GM19099 (cell line): ENCODE data around the gene GAPVD1.

ENCODE experiments used
- POLR2A ChIP-seq: IDR thresholded peaks from 3 replicates; pipeline ENCODE4 v1.6.1; 2011; ENCODE audit warnings: low read depth; ENCODE audit not compliant: insufficient read length; ENCODE audit errors: extremely low read depth

GAPVD1 gene

DNA sequence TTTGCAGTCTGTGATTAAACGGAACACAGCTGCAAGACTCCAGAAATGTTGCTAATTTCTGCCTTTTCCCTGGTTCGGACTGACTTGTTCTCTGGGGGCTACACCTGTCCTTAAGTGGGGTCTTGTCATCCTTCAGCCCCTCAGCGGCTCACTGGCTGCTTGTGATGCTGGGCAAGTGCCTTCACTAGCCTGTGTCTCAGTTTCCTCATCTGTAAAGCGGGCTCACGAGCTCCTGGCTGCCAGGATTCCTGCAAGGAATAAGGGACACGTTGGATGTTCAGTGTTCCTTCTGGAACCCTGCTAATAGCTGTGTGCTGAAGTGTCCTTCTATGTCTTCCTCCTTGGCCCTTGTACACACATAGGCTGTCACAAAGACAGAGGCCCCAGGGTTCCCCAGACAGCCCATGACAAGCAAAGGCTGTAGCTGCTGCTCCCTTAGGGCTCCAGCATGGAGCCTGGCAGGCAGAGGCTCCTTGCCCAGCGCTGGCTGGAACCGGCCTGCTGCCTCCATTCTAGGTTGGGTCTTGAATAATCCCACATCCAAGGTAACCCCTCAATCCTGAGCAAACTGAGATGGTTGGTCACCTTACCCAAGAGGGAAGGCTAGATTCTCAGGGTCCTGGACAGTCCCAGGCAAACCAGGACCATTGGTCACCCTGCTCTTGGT is 116.1 kb downstream of the GAPVD1 start:
- no peak for TF ChIP-seq POLR2A

DNA sequence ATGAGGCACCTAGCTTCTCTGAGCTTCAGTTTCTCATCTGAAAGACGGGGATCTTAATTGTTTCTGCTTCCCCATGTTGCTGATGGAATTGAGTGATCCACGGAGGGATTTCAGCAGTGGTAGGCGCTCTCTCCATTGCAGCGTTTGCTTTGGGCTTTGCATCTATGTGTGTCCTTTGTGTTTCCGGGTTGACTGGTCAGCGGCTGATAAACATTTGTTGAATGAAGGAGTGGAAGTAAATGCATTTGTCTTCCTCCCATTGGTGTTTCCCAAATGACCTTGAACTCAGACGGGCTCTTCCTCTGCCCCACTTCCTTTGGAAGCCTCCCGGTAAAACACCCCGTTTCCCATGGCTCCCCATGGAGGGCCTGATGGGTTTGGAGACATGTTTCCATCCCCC is 117.2 kb downstream of the GAPVD1 start:
- no peak for TF ChIP-seq POLR2A

- TF ChIP-seq POLR2A = no peak
Observed at GRCh38 chr9:125379208-125379607, 117.6 kb downstream of the GAPVD1 start.

DNA sequence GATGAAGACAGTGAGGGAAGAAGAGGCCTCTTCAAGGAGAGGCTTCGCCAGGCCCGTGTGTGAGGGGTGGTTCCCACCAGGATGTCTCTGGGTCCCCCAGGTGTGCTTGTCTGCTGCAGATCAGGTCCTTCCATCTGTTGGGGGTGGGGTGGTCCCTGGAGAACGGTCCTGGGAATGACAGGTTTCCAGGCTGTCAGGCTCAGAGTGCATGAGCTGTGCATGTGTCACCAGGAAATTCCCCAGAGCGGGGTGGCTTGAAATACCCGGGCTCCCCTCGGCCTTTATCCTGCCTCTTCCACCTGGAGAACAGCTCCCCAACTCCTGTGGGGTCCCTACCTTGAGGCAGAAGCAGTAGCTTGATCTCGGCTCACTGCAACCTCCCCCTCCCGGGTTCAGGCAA is 118.8 kb downstream of the GAPVD1 start:
- TF ChIP-seq POLR2A = no peak

GRCh38 chr9:125387861-125388524 is 126.4 kb downstream of the GAPVD1 start:
- TF ChIP-seq POLR2A = no peak

DNA sequence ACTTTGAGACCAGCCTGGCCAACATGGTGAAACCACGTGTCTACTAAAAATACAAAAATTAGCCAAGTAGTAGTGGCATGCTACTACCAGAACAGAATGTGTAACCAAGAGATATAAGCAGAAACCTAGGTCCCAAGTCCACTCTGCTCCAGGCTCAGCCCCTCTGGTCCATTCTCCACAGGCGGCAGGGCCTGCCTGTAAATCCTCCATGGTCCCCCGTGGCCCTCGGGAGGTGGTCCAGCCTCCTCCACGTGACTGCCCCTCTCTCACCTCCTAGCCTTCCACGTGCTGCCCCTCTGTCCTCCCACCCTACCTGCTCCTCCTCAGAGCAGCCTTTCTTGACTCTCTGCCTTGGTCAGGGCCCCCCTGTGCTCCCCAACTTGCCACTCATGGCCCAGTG is 127.4 kb downstream of the GAPVD1 start:
- no peak for TF ChIP-seq POLR2A

DNA sequence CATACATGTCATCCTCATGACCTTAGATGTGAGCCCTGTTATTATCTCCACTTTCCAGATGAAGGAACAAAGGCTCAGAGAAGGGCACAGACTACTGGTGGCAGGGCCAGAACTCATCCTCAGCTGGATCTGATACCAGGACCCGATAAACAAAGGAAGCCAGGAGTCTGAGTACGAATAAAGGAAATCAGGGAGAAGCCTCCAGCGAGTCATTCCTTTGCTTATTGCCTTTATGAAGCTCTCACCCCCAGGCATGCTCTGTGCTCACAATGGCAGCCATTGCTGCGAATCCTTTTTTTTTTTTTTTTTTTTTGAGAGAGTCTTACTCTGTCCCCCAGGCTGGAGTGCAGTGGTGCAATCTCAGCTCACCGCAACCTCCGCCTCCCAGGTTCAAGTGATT is 130.1 kb downstream of the GAPVD1 start:
- TF ChIP-seq POLR2A = no peak

DNA sequence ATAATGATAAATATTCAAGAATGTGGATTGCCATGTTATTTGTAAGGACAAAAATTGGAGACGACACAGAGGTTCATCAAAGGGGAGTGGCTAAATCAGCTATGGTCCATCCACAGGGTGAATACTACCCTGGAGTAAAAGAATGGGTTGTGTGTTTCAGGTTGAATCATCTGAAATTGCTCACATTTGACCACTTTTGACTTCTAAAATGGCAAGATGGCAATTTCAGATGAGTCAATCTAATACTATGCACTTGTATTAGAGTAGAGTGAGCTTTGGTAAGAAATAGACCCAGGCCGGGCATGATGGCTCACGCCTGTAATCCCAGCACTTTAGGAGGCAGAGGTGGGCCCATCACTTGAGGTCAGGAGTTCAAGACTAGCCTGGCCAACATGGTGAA is 131.8 kb downstream of the GAPVD1 start:
- no peak for TF ChIP-seq POLR2A

- TF ChIP-seq POLR2A = no peak
Observed at GRCh38 chr9:125396799-125397198, 135.2 kb downstream of the GAPVD1 start.

GRCh38 chr9:125397736-125398135 is 136.1 kb downstream of the GAPVD1 start:
- TF ChIP-seq POLR2A = no peak

- TF ChIP-seq POLR2A = no peak
Observed at GRCh38 chr9:125398243-125398642, 136.6 kb downstream of the GAPVD1 start.

DNA sequence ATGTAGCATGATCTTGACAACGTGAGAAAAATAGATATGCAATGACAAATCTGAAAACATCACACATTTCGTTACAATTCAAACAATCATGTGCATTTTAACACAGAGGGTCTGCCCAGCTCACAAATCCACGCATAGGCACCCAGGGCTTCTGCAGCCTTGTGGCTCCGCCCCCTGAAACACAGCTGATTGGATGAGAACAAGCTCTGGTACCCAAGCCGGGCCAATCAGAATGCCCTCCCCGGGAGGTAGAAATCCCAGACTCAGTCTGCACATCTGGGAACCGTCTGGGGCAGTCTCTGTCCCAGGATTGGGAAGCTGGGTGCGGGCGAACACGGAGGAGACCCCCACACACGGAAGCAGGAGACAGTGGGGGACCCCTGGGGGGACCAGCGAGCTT is 137.5 kb downstream of the GAPVD1 start:
- no peak for TF ChIP-seq POLR2A

GRCh38 chr9:125399666-125400065 is 138.0 kb downstream of the GAPVD1 start:
- no peak for TF ChIP-seq POLR2A

DNA sequence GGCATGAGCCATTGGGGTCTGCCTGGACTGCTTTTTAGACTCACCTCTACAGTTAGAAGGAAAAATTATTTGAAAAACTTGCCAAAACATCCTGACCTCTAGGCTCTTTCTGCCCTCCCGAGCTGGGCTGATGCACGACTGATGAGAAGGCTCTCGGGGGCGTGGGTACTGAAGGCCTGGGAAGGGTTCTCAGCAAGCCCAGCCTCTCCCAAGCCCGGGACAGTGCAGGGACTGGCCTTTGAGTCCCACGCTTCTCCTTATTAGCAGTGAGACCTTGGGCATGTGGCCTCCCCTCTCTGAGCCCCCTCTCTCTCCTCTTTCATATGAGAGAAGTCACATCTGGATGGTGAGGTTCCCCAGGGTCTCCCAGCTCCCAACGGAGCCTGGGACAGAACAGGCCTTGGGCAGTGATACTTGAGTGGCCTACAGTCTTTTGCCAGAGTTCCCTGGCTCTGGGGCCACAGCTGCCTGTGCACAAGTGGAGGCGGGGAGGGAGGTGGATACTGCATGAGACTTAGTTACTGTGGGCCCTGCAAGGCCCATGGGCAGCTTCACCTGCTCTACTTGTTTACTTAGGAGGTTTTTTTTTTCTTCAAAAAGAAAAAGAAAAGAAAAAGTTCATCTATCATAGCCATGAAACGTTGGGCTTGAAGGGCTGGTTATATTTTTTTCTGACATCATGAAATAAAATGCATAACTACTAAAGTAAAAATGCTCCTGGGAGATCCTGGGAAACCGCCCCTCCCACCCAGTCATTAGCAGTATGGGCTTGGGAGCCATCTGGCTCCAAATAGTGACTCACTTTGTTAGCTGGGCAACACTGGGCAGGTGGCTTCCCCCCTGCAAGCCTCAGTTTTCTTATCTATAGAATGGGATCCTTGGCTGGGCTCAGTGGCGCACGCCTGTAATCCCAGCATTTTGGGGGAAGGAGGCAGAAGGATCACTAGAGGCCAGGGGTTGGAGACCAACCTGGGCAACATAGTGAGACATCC is 139.4 kb downstream of the GAPVD1 start:
- TF ChIP-seq POLR2A = no peak

DNA sequence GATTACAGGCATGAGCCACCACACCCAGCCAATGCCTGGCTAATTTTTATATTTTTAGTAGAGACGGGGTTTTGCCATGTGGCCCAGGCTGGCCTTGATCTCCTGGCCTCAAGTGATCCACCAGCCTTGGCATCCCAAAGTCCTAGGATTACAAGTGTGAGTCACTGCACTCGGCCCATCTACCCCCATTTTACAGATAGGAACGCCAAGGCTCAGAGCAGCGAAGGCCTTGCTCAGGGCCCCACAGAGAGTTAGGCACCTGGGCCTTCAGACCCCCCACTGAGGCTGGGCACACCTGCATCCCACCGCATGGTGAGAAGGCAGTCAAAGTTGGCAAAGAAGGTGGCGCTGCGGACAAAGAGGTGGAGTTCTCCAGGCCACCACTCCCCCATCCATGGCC is 143.1 kb downstream of the GAPVD1 start:
- TF ChIP-seq POLR2A = no peak
